GM04503 (cell line): ENCODE results near the gene HEPACAM2.

Experiments used
- DNase-seq: peaks from one replicate; pipeline ENCODE4 v3.0.0-alpha.2; 2012; ENCODE audit warnings: low read depth

Gene HEPACAM2

GRCh38 chr7:93226310-93226709 lies at the start of gene HEPACAM2:
HEPACAM2 (minus strand) TSS chr7:93226469.
- DNase-seq = no peak

GRCh38 chr7:93265220-93265619 lies 39.0 kb upstream of the HEPACAM2 start:
- DNase-seq = no peak

GRCh38 chr7:93262535-93262934 lies 36.3 kb upstream of the HEPACAM2 start:
- DNase-seq = no peak

- no peak for DNase-seq
Observed at GRCh38 chr7:93258661-93259060, 32.4 kb upstream of the HEPACAM2 start.

- DNase-seq = no peak
Observed at GRCh38 chr7:93249491-93250148, 23.4 kb upstream of the HEPACAM2 start.

GRCh38 chr7:93245525-93246432 lies 19.5 kb upstream of the HEPACAM2 start:
- DNase-seq = no peak

GRCh38 chr7:93242106-93242505 lies 15.8 kb upstream of the HEPACAM2 start:
- no peak for DNase-seq

- no peak for DNase-seq
Observed at GRCh38 chr7:93239824-93240223, 13.6 kb upstream of the HEPACAM2 start.

- no peak for DNase-seq
Observed at GRCh38 chr7:93238748-93239147, 12.5 kb upstream of the HEPACAM2 start.

- DNase-seq = no peak
Observed at GRCh38 chr7:93238131-93238530, 11.9 kb upstream of the HEPACAM2 start.

GRCh38 chr7:93235541-93235940 lies 9.3 kb upstream of the HEPACAM2 start:
- DNase-seq = no peak

GRCh38 chr7:93232673-93233018 lies 6.4 kb upstream of the HEPACAM2 start:
- DNase-seq = no peak

GRCh38 chr7:93231799-93232672 lies 5.8 kb upstream of the HEPACAM2 start, which contains the start of gene VPS50:
VPS50 (plus strand) TSS chr7:93232366; CDS start chr7:93232468, 102 bp downstream.
- peak; percentile 91 for DNase-seq

- no peak for DNase-seq
Observed at GRCh38 chr7:93231259-93231658, 5.0 kb upstream of the HEPACAM2 start.

GRCh38 chr7:93228302-93228701 lies 2.0 kb upstream of the HEPACAM2 start:
- no peak for DNase-seq

- DNase-seq = no peak
Observed at GRCh38 chr7:93219868-93220267, 6.4 kb downstream of the HEPACAM2 start.

- DNase-seq = no peak
Observed at GRCh38 chr7:93218997-93219827, 7.1 kb downstream of the HEPACAM2 start.

GRCh38 chr7:93212881-93213280 lies 13.4 kb downstream of the HEPACAM2 start:
- DNase-seq = no peak

GRCh38 chr7:93211228-93211818 lies 14.9 kb downstream of the HEPACAM2 start:
- no peak for DNase-seq

- DNase-seq = no peak
Observed at GRCh38 chr7:93205046-93205445, 21.2 kb downstream of the HEPACAM2 start.

- DNase-seq = no peak
Observed at GRCh38 chr7:93203496-93203895, 22.8 kb downstream of the HEPACAM2 start.
